Measurements from ENCODE around the gene STRN. TPM values are rescaled to one million over a fixed set of nuclear protein-coding genes. Genes with fewer than 3 reads are reported as not detected.

STRN gene
- total RNA-seq, 1 donor = 18.5 TPM

DNA sequence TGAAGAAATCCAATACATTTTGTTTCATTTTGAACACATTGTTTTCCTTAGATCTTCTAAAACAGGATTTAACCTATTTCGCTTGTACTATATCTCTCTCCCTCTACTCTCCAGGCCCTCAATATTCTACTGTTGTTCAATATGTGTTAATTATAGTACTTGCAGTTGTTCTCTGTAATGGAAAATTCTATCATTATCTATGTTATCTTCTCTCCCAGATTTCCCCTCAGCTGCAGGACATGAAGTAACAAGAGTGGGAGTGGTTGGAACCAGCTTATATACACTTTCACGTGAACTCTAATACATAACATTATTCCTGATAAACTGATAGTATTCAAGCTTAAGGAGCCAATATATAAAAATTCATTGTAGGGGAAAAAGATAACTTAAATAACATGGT is 7.0 kb upstream of the STRN start:
- H3K4me1 ChIP-seq (ENCODE audit: insufficient read depth, low read length) = no peaks in the 10 kb centered on the region
- H3K4me3 ChIP-seq (ENCODE audit: low read length) = no peak overlapping the region
- no peaks in the 10 kb centered on the region for H3K9me3 ChIP-seq (ENCODE audit: low read depth, low read length)
- no peaks in the 10 kb centered on the region for H3K27me3 ChIP-seq (ENCODE audit: insufficient read depth, low read length)

DNA sequence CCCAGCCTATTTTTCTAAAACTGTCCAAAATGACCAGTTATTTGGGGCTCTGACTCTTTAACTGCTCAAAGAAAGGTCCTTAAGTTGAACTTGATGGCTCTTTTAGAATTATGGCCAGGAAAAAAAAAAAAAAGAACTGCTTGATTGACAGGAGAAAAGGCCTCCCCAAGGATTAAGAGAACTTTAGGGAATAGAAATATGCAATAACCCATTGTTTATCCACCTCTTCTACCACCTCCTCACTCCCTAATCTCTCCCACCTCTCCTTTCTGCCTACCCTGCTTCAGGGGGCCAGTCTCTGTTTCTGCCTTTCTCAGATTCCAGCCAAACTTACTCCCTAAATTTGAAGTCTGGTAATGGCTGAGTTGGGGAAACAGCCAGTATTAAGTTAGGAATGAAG is 5.7 kb upstream of the STRN start:
- Histone ChIP-seq H3K4me1 (ENCODE audit: insufficient read depth, low read length) (peaks cover 8% of the 10 kb centered on the region), H3K27me3 (ENCODE audit: insufficient read depth, low read length) (no peaks in the 10 kb centered on the region), H3K4me3 (ENCODE audit: low read length) (no peak overlapping the region), H3K9me3 (ENCODE audit: low read depth, low read length) (no peaks in the 10 kb centered on the region)

DNA sequence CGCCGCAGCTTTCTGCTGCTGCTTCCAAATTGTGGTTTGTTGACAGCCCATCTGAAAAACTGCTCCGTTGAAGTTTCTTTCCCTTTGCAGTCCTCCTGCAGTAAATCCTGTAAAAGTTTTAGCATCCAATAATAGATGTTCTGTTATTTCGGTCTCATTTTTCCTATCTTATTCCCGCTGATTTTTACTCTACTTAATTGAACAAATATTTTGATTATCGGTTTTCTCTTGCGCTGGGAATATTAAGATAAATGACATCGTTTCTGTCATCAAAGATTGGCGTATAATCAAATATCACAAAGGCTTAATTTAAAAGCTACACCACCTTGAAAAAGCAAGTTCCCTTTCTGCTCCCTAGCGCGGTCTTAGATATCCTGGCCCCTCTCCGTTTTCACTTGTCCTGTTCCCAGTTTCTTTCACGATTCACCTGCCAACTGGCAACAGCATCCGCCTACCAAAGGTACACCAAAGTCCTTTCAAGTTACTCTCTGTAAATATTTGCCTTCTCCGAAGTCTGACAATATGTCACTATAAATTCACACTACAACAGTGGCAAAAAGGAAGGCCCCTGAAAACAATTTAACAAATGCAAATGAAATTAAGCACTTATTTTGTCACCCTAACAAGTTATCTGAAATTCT is 1.0 kb upstream of the STRN start:
- Histone ChIP-seq H3K9me3 (ENCODE audit: low read depth, low read length) (no peaks in the 10 kb centered on the region), H3K4me3 (ENCODE audit: low read length) (peak overlapping the region; percentile 77), H3K4me1 (ENCODE audit: insufficient read depth, low read length) (peaks cover 29% of the 10 kb centered on the region), H3K27me3 (ENCODE audit: insufficient read depth, low read length) (no peaks in the 10 kb centered on the region)

DNA sequence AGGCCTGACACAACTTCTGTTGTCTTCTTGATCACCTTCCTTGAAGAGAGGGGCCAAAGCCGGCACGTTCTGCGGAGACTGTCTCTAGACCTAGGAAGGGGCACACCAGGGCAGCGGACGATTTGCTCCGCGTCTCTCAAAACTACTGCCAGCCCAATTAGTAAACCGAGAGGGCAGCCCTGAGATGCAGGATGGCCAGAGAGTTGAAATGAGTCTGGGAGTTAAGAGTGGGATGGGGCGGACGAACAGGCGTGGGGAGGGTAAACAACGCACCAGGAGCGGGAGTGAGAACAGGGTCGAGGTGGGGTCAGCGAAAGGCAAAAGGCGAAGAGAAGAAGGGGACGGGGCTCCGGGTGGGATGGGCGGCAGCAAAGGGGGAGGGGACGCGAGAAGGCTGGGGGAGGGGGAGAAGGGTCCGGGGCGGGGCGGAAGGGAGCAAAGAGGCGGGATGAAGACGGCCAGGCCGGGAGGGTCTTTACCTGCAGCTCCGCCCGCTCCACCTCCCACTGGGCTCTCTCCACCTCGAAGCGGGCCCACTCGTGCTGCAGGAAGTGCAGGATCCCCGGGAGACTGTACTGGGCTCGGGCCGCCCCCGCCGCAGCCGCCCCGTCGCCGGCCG is 476 bp downstream of the STRN start:
- H3K9me3 ChIP-seq (ENCODE audit: low read depth, low read length) = no peaks in the 10 kb centered on the region
- H3K27me3 ChIP-seq (ENCODE audit: insufficient read depth, low read length) = no peaks in the 10 kb centered on the region
- peak overlapping the region; percentile 83 for H3K4me3 ChIP-seq (ENCODE audit: low read length)
- peaks cover 29% of the 10 kb centered on the region for H3K4me1 ChIP-seq (ENCODE audit: insufficient read depth, low read length)

DNA sequence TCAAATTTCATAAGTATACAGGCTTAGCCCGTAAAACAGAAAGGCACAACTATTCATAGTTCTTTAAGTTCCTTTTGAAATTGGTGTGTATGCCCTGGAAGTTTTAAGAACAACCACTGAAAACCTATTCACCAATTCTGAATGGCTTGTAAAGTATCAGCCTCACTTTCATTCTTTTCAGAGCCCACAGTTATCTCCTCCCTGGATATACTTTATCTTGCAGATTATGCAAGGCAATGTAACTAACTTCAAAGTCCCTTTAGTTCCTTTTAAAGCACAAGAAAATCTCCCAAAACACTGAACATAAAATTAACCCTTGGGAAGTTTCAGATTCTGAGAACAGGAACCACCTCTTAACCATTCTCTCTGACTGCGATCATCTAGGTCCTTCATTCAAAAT is 1.1 kb downstream of the STRN start:
- Histone ChIP-seq H3K4me3 (ENCODE audit: low read length) (peak overlapping the region; percentile 83), H3K27me3 (ENCODE audit: insufficient read depth, low read length) (no peaks in the 10 kb centered on the region), H3K4me1 (ENCODE audit: insufficient read depth, low read length) (peaks cover 29% of the 10 kb centered on the region), H3K9me3 (ENCODE audit: low read depth, low read length) (no peaks in the 10 kb centered on the region)

DNA sequence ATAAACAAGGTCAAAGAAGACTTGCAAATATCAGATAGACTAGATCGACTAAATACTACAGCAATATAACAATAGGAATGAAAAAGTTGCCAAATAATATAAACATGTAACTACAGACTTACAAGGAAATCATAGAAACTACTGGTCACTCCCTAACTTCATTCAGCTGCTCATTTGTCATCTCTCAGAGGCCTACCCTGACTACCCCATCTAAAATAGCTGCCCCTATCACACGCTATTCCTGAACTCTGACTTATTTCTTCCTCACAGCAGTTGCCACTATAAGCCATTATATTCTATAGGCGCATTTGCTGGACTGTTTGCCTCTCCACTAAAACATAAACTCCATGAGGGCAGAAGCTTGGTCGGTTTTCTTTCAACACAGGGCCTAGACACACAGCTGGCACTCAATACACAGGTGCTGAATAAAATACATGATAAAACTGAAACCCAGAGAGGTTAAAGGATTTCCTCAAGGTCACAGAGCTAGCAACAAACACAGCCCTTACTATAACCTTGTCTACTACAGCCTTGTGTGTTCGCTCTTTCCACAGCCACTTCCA is 1.8 kb downstream of the STRN start:
- H3K4me3 ChIP-seq (ENCODE audit: low read length) = peak overlapping the region; percentile 2
- no peaks in the 10 kb centered on the region for H3K27me3 ChIP-seq (ENCODE audit: insufficient read depth, low read length)
- no peaks in the 10 kb centered on the region for H3K9me3 ChIP-seq (ENCODE audit: low read depth, low read length)
- H3K4me1 ChIP-seq (ENCODE audit: insufficient read depth, low read length) = peaks cover 29% of the 10 kb centered on the region

DNA sequence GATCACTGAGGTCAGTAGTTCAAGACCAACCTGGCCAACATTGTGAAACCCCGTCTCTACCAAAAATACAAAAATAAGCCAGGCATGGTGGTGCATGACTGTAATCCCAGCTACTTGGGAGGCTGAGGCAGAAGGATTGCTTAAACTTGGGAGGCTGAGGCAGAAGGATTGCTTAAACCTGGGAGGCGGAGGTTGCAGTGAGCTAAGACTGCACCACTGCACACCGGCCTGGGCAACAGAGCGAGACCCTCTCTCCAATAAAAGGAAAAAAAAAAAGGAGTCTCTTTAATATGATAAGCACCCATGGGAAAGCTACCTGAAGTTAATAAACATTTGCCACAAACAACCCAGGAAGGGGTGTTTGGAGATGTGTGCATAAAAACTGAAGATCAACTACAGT is 2.6 kb downstream of the STRN start:
- no peaks in the 10 kb centered on the region for H3K9me3 ChIP-seq (ENCODE audit: low read depth, low read length)
- H3K27me3 ChIP-seq (ENCODE audit: insufficient read depth, low read length) = no peaks in the 10 kb centered on the region
- peaks cover 29% of the 10 kb centered on the region for H3K4me1 ChIP-seq (ENCODE audit: insufficient read depth, low read length)
- H3K4me3 ChIP-seq (ENCODE audit: low read length) = no peak overlapping the region

DNA sequence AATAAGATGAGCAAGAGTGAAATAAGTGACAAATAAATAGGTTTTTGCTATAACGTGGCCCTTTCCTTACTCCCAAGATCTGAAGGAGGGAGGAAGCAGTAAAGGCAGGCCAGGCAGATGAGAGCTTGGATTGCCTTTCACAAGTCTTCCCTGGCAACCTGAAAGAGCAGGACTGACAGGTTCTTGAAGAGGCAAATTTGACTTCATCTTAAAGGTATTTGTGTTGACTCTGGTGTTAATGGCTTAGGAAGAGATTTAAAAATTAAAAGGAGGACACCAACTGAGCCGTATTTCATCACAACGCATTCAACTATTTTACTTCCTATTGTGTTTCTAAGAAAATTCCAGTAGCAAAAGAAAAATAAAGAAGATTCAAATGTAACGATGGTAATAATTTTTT is 3.2 kb downstream of the STRN start:
- Histone ChIP-seq H3K27me3 (ENCODE audit: insufficient read depth, low read length) (no peaks in the 10 kb centered on the region), H3K4me1 (ENCODE audit: insufficient read depth, low read length) (peaks cover 29% of the 10 kb centered on the region), H3K4me3 (ENCODE audit: low read length) (no peak overlapping the region), H3K9me3 (ENCODE audit: low read depth, low read length) (no peaks in the 10 kb centered on the region)

DNA sequence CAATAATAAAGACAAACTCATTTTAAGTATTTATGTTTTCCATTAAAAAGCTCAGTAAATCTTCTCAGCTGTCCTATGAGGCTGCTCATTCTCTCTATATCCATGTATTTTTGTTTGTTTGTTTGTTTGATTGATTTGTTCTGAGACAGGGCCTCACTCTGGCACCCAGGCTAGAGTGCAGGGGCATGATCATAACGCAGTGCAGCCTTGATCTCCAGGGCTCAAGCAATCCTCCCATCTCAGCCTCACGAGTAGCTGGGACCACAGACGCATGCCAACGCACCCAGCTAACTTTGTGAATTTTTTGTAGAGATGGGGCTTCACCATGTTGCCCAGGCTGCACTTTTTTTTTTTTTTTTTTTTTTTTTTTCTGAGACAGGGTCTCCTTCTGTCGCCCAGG is 5.6 kb downstream of the STRN start:
- Histone ChIP-seq H3K4me1 (ENCODE audit: insufficient read depth, low read length) (peaks cover 19% of the 10 kb centered on the region), H3K4me3 (ENCODE audit: low read length) (no peak overlapping the region), H3K27me3 (ENCODE audit: insufficient read depth, low read length) (no peaks in the 10 kb centered on the region), H3K9me3 (ENCODE audit: low read depth, low read length) (no peaks in the 10 kb centered on the region)

DNA sequence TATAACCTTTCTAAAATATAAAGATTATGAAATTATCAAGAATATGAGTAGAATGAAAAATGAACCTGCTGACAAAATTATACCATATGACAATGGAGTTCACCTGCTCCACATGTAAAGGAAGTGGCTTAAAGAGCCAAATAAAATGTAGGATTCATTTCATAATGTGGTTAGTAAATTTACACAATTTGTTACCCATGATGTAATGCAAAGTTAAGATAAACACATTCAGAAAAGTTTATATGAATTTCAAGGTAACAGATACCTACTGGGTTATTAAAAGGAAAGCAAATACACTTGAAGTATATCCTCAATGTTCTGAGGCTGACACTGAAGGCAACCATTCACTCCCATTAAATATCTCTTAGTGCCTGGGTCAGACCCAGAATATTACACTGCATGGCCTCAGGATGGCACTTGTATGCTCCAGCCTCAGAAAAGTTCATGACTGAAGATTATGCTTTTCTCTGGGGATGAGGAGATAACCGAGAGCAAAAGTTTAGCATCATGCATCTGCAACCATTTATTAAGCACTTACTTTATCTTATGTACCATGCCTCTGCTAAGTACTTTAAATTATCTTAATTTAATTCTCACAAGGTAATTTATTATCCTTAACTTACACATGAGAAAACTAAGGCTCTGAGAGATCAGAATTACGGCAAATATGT is 6.2 kb downstream of the STRN start:
- H3K9me3 ChIP-seq (ENCODE audit: low read depth, low read length) = no peaks in the 10 kb centered on the region
- no peak overlapping the region for H3K4me3 ChIP-seq (ENCODE audit: low read length)
- H3K4me1 ChIP-seq (ENCODE audit: insufficient read depth, low read length) = peaks cover 12% of the 10 kb centered on the region
- no peaks in the 10 kb centered on the region for H3K27me3 ChIP-seq (ENCODE audit: insufficient read depth, low read length)

DNA sequence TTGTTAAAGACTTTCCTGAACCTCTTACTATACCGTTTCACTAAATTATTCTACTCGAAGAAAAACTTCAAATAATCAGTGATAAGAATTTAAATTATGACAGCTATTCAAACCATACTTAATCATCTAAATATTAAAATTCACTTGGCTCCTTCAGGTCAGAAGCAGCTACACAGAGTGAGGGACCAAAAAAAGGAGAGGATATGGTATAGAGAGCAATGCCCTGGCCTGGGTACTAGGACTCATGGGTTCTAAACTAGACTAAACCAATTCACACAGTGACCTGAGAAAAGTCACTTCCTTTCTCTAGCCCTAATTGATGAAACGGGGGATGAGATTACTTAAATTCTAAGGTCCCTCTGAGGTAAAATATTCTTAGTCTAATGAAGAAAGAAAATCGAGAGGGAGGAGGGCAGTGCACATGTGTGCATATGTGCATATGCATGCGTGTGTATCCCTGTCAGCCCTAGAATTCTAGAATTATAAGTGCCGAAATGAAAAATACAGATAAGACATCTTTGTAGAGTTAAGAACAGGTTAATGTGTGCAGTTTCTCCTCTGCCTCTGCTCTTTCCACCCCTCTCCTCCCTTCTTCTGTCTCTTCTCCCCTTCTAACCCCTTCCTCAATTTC is 11.2 kb downstream of the STRN start:
- Histone ChIP-seq H3K27me3 (ENCODE audit: insufficient read depth, low read length) (no peaks in the 10 kb centered on the region), H3K4me1 (ENCODE audit: insufficient read depth, low read length) (no peaks in the 10 kb centered on the region), H3K4me3 (ENCODE audit: low read length) (no peak overlapping the region), H3K9me3 (ENCODE audit: low read depth, low read length) (no peaks in the 10 kb centered on the region)

DNA sequence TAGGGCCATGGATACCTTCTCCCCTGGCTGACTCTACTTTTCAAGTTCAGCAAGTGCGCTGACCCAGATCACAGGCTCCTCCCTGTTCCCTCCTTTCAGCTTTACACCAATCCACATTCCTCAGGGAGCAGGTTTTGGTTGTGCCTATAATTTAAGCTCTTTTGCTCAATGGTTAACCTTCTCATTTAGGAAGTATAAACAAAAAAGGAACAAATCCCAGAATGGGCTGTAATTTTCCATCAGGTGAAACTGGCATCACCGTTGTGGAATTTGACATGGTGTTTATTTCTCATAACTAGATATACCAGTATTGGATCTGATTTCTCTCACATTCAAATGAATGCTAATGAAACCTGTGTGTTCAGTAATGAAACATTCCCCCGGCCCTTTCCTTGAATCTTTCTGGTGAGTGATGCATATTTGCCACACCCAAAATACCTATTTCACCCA is 13.6 kb downstream of the STRN start:
- H3K4me1 ChIP-seq (ENCODE audit: insufficient read depth, low read length) = no peaks in the 10 kb centered on the region
- no peaks in the 10 kb centered on the region for H3K9me3 ChIP-seq (ENCODE audit: low read depth, low read length)
- H3K4me3 ChIP-seq (ENCODE audit: low read length) = no peak overlapping the region
- no peaks in the 10 kb centered on the region for H3K27me3 ChIP-seq (ENCODE audit: insufficient read depth, low read length)

DNA sequence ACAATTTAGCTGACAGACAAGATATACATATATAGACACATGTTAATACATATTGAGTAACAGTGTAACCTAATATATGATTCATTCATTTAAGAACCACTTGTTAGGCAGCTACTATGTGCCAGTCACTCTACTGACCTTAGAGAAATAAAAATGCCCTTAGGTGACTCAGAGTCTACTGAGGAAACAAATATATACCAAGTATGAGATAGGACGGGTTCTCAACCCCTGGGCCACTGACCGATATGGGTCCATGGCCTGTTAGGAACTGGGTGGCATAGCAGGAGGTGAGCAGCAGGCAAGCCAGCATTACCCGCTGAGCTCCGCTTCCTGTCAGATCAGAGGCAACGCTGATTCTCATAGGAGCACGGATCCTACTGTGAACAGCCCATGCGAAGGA is 14.8 kb downstream of the STRN start:
- H3K9me3 ChIP-seq (ENCODE audit: low read depth, low read length) = no peaks in the 10 kb centered on the region
- H3K27me3 ChIP-seq (ENCODE audit: insufficient read depth, low read length) = no peaks in the 10 kb centered on the region
- no peak overlapping the region for H3K4me3 ChIP-seq (ENCODE audit: low read length)
- H3K4me1 ChIP-seq (ENCODE audit: insufficient read depth, low read length) = no peaks in the 10 kb centered on the region

DNA sequence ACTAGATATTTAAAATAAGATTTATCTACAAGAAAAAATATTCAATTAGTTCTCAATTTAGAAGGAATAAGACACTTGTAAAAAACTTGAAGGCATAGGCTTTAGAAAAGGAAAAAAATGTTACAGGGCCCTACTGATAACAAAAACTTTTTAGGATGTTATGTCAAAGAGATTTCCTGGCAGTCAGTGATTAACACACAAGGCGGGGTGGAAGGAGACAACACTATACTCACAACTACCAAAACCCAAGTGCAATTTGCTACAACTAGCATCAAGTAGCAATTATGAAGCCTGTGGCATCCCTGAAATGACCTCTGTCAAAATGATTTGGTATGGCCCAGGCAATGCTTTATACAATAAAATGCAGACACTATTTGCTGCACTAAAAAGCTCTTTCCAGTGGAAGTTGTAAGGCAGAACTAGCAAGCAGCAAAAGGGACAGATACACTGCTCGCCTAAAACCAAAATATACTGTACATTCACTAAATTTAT is 15.3 kb downstream of the STRN start:
- no peaks in the 10 kb centered on the region for H3K9me3 ChIP-seq (ENCODE audit: low read depth, low read length)
- H3K27me3 ChIP-seq (ENCODE audit: insufficient read depth, low read length) = no peaks in the 10 kb centered on the region
- H3K4me3 ChIP-seq (ENCODE audit: low read length) = no peak overlapping the region
- H3K4me1 ChIP-seq (ENCODE audit: insufficient read depth, low read length) = no peaks in the 10 kb centered on the region

DNA sequence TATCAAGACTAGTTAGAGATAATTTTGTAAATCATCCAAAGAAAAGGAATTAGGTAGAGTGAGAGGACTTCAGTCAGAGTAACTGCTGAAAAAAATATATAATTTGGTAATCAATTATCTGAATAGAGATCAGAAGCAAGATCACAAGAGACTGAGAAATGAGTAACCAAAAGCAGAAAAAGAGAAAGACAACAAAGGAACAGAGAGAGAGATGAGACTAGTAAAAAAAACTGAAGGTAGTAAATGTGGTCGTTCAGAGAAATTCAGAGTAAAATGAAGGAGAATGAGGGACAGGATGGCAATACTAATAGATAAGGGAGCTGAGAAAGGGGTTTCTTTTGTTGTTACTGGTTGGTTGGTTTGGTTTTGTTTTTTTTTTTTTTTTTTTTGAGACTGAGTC is 16.5 kb downstream of the STRN start:
- no peaks in the 10 kb centered on the region for H3K27me3 ChIP-seq (ENCODE audit: insufficient read depth, low read length)

More for the DNA sequence above, 16.5 kb downstream of the STRN start:
- Histone ChIP-seq H3K4me1 (ENCODE audit: insufficient read depth, low read length) (no peaks in the 10 kb centered on the region), H3K9me3 (ENCODE audit: low read depth, low read length) (no peaks in the 10 kb centered on the region), H3K4me3 (ENCODE audit: low read length) (no peak overlapping the region)
